ENCODE data around the gene POLA1.

- TF ChIP-seq CTCF (IDR thresholded peaks at IDR 0.05): no peak
- no peak for TF ChIP-seq EZH2 (IDR thresholded peaks at IDR 0.05; ENCODE audit: borderline replicate concordance, insufficient read depth, low read depth, low read length, poor library complexity, severe bottlenecking)
Measured at GRCh38 chrX:24979081-24979480, 285.4 kb downstream of the POLA1 start.

Measured in B cell (primary cell).